ENCODE results near the gene FRMD4A.
"Not testable (repeated sequence)": the region's sequence is repeated elsewhere in the genome, so short reads cannot be mapped to it uniquely, and the experiment has no call there.

Gene FRMD4A

DNA sequence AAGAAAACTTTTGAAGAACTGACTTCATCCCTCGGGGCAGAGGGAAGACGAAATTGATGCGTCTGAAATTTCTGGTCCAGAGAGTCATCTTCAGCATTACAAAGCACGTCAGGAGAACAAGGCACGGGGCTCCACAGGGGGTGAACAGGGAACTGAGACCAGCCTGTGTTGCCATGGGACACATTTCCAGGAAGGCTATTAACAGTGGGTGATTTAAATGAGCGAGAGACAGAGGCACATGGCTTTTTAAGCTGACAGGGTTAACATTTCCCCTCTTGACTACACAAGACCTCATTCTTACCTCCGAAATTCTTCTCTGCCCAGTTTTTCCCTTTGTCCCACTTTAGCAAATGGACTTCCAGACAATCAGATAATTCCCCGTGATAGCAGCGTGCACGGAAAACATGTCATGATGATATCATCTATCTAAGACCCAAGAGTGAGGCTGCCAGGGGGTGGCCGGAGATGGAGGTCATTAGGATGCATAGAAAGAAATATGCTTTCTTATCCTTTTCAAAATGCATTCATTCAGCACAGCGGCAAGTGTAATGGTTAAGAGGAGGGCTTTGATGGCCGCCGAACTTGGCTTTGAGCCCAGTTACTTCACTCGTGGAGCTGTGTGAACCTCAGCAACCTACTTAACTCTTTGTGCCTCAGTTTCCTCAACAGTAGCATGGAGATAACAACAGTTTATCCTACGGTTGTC lies 496.0 kb downstream of the FRMD4A start:
- no peak for DNase-seq

DNA sequence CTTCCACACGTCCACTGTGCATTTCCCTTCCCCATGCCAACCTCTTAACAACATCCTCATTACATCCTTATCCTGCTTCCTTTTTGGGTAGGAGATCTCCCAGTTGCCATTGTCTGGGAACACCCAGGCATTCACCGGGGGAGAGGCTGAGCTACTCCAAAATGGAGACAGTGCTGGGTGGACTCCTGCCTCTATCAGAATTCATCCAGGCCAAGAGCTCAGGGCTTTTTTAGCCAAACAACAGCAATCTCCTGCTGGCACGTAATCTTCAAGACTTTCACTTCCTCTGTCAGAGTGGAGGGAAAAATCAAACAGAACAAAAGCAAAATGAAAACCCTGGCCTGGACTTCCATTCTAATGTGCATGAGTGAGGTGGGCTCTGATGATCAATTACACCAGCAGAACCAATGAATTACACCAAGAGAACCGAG lies 499.0 kb downstream of the FRMD4A start:
- DNase-seq = no peak

DNA sequence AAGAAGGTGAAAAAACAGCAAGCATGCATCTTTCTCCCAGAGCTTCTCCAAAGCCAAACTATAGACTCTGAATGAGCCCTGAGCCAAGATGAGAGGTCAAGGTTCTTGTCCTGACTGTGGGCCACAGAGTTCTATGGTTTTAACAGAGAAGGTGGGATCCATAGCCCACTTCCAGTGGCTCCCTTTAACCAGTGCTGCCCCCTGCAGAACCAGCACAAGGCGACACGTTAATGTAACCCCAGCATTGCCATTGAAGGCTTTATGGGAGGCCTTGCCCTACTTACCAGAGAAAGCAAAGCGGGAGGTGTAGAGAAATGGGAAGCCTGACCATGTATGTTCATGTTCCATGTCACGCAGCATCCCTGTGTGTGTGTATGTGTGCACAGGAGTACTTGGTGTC lies 500.3 kb downstream of the FRMD4A start:
- no peak for DNase-seq

DNA sequence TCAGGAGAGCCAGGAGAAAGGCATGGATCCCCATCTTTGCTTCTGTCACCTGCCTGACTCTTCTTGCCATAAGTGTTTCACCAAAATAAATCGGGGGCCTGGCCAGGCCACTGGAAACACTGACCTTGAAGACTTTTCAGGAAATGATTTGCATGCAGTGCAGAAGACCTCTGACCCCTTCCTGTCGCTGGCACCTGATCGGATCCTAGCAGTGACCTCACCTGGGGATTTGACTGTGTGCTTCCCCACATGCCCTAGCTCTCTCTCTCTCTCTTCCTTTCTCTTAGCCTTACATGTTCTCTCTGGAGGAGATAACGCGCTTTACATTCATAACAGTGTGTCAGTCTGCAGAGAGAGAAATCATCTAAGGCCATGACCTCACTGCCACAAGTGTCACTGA lies 500.9 kb downstream of the FRMD4A start:
- DNase-seq = no peak

DNA sequence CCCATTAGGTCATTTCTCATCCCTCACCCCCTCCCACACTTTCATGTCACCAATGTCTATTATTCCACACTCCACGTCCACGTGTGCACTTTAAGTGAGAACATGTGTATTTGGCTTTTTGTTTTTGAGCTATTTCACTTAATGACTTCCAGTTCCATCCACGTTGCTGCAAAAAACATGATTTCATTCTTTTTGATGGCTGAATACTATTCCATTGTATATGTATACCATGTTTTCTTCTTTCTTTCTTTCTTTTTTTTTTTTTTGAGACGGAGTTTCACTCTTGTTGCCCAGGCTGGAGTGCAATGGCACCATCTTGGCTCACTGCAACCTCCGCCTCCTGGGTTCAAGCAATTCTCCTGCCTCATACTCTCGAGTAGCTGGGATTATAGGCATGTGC lies 502.4 kb downstream of the FRMD4A start:
- DNase-seq = not testable (repeated sequence)

DNA sequence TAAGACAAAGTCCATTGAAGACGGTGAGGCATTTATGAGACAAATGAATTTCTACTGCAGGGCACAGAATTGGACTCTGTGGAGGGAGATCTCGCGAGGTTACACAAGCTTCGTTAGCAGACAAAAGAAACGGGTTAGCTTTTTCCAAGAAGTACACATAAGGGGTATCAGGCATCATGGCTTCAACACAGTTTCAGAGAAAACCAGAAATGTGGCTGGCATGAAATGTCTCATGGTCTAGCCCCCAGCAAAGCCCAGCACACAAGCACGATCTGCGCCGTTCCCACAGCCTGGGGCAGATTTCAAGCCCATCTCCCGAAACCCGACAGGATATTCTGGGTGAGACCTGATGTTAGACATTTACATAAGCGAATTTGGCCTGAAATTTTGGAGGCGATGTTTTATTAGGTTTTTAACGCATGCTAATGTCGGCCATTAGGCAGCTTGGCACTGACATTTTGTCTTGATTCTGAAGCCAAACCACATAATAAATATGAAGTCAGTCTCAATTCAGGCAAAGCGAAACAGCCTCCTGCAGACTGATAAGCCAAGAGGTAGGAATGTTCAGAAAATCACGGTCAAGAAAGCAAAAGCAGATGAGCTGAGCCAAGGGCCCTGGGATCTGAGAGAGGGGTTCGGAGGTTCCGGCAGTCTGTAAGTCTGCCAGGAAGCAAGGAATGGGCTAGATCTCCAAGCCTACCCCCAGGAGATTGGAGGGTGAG lies 503.5 kb downstream of the FRMD4A start:
- DNase-seq = no peak

DNA sequence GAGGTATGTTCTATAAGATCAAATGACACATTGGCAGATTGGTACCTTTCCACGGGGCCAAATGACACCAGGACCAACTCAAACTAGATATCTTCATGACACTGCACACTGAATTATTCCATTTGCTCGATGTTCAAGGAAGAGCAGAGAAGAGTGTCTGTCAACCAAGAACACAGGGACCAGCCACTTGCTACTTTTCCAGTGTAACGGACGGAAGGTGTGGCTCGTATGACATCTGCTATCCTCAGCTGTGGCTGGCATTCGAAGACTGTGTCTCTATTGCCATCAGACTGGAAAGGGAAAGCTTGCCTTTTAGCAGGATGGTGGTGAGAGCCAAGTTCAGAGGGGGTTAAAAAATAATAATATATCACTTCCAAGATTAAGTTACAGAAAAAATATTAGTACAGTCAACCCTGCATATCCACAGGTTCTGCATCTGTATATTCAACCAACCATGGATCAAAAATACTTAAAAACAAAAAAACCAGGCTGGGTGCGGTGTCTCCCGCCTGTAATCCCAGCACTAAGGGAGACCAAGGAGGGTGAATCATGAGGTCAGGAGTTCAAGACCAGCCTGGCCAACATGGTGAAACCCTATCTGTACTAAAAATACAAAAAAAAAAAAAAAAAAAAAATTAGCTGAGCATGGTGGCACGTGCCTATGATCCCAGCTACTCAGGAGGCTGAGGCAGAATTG lies 506.9 kb downstream of the FRMD4A start:
- no peak for DNase-seq

DNA sequence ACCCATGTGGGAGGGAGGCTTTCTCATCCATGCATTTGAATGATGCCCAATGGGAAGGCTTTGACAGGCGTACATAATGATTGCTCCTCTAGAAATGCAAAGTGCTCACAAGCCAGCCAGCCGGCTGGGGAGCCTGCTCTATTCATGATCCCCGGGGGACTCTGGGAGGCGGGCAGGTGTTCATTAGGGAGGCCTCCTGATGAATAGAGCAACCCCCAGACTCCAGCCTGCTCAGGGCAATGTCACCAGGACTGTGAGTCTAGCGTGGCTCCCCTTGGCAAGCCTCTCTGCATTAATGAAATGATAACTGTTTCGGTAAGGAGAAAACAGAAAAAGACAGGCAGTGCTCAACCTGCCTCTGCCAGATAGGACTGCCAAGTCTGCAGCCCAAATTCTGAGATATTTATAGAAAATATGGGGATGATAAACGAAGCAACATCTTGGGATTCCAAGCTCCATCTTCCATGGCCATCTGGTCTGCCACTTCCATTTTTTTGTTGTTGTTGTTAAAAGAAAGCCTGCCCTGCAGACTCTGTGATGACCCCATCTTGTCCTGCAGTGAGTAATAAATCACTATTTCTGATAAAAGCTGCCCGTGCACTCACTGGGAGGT lies 507.5 kb downstream of the FRMD4A start:
- no peak for DNase-seq

DNA sequence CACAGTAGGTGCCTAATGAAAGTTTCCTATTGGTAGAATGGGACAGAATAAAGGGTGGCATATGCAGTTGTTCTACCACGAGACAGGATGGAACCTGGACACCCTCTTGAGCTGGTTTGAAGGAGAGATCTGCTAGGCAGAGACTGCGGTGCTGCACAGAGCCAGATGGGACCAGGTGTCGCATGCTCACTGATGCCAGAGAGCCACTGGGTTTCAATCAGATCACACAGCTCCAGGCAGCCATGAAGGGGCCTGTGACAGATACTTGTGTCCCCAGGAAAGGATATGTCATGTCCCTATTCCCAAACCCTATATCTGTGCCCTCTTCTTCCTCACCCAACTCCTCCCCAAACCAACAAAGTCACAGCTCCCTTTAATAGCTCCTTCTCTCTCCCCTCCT lies 508.2 kb downstream of the FRMD4A start:
- DNase-seq = no peak

DNA sequence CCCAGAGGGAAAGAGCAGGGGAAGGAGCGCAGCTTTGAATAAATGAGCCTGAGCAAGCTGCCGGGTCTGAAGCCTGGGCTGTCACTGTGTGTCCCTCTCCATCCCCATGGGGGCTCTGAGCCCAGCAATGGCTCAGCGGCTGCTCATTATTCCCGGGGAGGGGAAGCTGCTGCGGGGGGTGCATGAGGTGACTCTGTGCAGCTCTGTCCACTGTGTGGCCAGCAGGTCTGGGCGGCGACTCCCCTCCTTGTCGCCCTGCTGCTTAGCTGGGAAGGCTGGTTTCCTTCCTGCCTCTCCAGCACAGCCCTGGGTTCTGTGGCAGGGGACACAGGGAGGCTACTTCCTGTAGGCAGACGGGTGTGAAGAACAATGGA lies 509.8 kb downstream of the FRMD4A start:
- DNase-seq = no peak

DNA sequence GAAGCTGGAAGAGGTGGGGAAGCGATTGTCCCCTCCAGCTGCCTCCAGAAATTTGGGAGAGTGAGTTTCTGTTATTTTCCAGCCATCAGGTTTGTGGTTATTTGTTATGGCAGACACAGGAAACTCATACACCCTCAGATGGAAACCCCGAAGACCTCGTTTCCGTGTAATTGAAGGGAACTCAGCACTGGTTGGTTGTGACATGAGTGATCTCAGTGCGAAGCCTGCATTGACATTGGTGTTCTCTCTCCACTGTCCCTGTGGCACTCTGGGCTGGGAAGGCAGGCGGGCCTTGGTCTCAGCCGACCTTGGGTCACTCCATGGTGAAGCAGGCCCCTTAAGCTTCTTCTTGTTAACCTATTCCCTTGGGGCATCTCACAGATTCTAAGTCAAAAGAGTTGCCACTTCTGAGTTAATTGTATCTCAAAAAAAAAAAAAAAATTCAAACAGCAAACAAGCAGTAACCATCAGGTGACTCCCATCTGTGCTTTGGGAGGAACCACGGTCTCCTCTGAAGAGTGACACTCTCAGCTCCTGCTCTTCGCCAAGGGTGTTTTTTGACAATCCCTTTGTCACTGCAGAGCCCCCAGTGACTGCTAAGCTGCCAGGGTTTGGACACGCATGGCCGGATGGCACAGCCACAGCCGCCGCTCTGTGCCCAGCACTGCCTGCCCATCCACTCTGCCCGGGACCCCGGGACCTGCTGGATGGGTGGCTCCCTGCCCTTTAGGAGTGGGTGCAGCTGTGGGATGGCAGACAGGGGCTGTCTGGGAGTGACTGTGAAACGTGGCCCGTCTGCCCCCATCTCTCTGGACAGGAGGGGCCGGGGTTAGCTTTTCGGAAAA lies 510.4 kb downstream of the FRMD4A start:
- no peak for DNase-seq

DNA sequence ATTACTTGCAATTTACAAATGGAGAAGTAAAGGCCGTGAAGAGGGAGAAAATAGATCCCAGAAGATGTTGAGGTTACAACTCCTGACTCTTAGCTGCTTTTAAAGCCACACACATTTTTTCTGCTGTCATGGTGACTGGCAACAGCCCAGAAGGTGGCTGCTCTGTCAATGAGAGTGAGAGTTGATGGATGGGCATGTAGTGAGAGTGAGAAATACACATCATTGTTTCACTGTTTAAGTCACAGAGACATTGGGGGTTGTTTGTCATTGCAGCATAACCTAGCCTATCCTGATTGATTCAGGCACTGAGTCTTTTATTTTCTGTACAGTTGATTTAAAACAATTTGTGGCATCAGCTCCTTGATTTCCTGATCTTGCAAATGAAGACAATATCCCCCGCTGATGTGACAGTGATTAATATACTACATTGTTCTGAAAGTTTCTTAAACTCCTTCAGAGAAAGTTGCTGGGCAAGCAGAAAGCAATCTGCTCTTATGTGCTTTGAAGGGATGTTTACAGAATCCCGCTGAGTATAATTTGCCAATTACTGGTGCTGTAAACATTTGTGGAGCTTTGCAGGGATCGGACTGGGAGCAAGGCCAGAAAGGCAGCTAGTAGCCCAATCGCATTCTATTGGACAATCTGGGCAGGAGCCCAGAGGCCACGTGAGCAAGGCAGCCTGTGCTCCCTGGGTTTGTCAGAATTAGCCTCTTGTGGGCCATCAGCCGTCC lies 514.4 kb downstream of the FRMD4A start:
- DNase-seq = no peak

DNA sequence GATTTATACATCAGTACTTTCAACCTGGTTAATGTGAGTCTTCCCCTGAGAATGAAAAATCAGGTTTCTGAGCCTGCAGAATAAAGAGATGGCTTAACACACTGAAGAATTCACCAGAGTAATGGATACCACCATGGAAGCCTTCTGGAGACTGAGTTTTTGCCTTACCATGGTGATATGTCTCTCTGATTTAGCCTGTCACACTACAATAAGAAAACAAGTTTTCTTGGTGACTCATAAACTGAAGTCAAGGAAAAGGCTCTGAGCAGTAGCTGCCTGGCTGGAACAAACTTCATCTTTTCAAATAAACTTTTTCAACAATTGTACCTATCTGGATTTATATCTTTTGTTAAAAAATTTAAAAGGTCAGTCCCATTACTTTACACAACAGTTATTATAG lies 515.0 kb downstream of the FRMD4A start:
- no peak for DNase-seq

DNA sequence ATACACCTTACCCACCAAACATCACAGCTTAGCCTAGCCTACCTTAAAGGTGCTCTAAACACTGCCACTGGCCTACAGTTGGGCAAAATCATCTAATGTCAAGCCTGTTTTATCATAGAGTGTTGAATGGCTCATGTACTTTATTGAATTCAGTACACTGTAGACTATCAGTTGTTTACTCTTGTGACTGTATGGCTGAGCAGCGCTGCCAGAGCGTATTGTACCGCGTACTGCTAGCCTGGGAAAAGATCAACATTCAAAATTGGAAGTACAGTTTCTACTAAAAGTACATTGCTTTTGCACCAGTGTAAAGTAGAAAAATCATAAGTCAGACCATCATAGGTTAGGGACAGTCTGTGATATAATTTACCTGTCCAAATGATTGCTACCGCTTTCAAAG lies 517.2 kb downstream of the FRMD4A start:
- DNase-seq = no peak

DNA sequence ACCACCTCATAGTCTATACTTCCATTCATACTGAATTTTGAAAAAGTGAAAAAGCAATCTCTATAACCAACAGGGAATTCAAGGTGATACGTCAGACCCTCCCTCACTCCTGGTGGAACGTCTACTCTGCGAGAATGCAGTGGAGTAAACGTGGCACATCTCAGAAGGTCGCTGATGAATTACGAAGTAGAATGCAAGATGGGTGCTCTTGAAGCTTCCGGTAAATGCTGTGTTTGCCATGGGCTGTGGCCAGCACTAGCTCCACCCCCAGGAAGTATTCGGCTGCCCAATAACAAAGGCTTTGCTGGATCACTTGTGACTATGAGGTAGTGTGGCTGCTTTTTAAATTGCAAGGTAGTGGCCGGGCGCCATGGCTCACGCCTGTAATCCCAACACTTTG lies 517.9 kb downstream of the FRMD4A start:
- DNase-seq = no peak

DNA sequence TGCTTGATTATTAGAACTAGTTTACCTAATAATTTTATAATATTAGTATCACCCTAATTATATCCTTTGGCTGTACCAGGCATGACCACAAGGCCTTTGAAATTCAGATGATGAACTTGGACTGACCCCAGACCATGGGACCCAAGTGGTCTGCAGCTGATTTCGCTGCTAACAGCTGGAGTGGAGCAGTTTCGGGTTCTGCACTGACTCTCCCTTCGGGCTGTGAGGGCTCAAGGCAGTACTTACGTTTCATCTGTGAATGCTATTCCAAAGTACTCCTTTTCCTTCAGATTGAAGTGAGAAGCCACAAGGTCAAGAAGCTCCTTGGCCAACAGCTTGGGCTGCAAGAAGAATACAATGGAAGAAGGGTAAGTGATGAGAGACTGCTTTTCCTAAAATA lies 520.2 kb downstream of the FRMD4A start:
- no peak for DNase-seq

DNA sequence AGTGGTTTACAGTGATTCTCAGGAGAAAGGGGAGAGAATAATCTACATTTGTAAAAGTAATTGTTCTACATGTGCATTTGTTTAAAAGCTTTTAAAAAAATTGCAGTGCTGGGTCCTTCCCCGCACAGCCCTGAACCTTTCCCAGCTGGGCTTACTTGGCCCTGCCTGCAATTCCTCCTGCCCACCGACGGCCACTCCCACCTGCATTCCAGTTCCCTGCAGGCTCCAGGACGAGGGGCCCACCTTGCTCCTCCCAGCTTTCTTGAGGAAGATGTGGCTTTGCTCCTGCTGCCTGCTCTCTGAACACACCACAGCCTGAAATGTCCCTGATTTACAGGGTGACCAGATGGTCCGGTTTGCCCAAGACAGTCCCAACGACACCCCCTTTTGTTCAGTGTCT lies 521.3 kb downstream of the FRMD4A start:
- DNase-seq = no peak

DNA sequence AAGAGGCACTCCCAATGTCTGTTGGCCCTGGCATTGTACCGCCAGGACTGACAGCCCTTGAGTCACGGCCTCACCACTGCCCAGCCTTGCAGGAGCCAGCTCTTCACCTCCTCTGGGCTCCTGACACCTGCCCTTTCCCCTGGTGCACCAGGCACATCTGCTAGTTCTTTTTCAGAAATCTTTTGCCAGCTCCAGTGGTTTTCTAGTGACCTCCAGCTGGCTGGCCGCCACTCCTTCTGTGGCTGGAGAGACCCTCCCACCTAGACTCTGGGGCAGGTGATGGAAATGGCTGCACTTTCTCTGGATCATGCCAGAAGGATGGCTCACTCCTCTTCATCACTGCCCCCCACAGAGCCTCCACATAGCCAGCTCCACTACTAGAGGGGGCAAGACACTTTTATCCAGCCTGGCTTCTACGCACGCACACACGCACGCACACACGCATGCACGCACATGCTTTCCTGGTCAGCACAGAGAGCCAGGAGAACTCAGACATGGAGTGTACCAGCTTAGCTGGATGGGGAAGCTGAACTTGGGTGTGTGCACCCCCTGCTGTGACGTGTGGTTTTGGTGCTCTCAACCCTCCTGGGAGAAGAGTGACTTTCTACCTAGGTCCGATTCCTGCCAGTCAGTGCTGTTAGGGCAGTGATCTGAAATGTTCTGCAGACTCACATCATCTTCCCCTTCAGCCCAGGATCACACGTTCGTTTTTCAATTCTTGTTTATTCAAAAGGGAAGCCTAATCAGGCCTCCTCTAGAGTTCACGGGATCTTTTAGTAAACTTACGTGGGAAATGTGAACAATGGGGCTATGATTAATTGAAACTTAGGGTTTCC lies 522.0 kb downstream of the FRMD4A start:
- DNase-seq = no peak

DNA sequence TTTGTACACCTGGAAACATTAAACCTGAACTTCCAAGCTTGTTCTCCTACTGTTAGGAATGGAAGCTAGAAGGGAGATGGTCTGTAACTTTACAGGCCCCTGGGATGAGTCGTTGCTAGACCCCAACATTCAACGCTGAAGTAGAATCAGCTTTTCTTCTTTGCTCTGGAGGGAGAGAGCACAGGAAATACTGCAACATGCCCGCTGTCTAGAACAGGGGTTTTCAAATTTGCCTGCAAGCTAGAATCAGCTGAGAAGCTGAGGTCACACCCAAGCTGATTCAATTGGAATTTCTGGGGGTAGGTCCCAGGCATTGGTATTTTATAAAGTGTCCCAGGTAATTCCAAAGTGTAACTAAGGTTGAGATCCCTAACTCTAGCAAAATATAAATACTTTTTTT lies 524.3 kb downstream of the FRMD4A start:
- DNase-seq = no peak

DNA sequence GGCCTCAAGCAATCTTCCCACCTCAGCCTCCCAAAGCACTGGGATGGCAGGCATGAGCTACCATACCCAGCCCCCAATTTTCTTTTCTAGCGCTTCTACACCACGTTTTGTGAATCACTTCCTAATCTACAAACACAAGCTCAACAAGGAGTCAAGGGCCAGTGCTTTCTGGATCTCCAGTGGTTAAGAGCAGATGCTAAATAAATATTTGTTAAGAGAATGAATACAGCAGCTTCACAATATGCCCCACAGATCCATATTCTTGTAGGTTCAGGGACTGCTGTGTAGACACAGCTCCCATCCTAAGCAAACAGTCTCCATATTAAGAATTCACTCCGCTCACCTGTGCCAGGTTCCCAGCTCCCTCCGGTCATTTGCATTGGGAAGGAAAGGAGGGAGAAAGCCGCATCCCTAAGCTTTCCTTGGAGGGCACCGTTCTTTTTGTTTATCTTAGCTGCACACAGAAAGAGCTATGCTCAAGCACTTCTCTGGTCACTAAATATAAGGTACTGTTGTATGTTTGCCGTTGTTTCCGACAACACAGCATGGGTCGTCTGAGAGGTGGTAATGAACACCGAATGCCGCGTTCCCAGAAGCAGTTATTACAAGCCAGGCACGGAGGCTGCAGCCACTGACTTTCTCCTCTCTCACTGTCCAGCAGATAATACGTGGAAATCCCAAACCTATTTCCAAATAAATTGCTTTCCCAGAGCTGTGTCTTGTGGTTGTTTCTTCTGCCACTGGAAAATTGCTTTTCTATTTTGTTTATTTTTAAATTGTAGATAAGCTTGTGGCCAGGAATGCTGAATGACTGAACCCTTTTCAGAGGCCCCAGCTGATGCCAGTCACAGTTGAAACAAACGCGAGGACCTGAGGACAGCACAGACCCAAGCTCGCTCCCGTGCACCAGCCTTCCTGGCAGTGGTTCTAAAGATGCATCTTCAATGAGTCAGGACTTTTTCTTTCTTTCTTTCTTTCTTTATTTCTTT lies 526.9 kb downstream of the FRMD4A start:
- DNase-seq = no peak
